Right kidney (tissue), 1 donor: ENCODE measurements around the gene SPX.

Experiments used
- DNase-seq: peaks from one replicate; pipeline ENCODE4 v3.0.0-alpha.2; 2016

Gene SPX

GRCh38 chr12:21577516-21577915, 51.4 kb downstream of the SPX start:
- no peak for DNase-seq

DNA sequence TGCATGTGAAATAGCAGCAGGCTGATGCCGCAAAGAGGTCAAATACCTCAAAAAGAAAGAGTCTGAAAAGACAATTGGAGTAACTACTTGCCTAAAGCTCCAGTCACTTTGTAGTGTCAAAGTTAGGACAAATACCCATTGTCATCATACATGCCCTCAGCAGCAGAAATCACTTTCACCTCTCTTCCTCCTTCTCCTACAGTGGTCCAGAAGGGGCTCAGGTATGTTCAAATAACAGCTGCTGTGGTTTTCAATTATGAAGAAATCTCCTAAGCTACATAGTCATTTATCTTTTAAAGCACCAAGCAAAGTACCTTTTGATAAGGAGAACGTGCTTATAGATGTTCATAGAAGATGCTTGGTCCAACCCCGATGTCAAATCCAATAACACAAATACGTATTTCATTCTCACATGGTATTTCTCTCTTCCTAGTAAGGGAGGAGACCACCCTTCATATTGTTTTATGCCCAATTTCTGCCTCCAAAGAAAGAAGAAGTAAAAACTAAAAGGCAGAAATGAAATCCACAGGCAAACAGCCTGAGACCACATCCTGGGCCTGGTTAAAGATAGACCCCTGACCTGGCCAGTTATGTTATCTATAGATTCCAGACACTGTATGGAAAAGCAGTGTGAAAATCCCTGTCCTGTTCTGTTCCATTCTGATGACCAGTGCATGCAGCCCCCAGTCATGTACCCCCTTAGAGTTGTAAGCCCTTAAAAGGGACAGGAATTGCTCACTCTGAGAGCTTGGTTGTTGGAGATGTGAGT, 54.8 kb downstream of the SPX start:
- no peak for DNase-seq
